ENCODE measurements around the gene PITPNC1.

DNA sequence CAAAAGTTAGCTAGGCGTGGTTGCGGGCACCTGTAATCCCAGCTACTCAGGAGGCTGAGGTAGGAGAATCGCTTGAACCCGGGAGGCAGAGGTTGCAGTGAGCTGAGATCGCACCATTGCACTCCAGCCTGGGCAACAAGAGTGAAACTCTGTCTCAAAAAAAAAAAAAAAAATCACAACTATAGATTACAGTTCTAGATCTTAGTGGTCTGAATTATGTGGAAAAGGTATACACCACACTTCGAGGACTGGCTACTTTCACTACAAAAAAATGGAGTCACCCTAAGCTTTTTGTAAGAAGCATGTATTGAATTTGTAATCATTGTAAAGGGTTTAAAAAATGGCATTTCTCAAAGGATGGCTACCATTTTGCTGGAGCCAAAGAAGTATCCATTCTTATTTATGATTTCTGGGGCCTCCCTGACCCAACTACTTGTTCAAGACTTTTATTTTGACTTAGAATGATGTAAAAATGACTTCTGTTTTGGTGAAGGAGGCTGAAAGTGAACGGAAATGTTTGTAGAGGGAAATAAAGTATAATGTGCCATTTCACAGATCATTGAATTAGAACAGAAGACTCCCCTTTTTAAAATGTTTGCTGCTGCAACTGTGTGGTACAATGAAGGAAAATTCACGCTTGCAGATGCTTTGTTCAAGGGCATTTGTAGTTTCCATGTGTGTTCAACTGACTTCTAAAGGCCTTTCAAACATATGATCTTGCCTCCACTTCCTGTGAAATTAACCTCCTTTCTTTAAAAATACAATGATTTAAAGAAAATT lies 303.6 kb downstream of the PITPNC1 start:
- TF ChIP-seq, protein P1, sequence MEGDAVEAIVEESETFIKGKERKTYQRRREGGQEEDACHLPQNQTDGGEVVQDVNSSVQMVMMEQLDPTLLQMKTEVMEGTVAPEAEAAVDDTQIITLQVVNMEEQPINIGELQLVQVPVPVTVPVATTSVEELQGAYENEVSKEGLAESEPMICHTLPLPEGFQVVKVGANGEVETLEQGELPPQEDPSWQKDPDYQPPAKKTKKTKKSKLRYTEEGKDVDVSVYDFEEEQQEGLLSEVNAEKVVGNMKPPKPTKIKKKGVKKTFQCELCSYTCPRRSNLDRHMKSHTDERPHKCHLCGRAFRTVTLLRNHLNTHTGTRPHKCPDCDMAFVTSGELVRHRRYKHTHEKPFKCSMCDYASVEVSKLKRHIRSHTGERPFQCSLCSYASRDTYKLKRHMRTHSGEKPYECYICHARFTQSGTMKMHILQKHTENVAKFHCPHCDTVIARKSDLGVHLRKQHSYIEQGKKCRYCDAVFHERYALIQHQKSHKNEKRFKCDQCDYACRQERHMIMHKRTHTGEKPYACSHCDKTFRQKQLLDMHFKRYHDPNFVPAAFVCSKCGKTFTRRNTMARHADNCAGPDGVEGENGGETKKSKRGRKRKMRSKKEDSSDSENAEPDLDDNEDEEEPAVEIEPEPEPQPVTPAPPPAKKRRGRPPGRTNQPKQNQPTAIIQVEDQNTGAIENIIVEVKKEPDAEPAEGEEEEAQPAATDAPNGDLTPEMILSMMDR (IDR thresholded peaks at IDR 0.05): no peak
- TF ChIP-seq POLR2A (IDR thresholded peaks at IDR 0.05): no peak

Data from Peyer's patch (tissue), 4 donors.